T-helper 1 cell (primary cell): ENCODE results near the gene FAM170A.

Experiments
- DNase-seq, 5 donors: peaks; one replicate each; pipeline ENCODE4 v3.0.0-alpha.2; 2012 to 2020
- total RNA-seq, 4 donors: gene quantifications; one replicate each; lab custom pipeline; 2026; lab: John Stamatoyannopoulos, UW

The FAM170A gene
- total RNA-seq = 0 to 0.15 (median 0.06) reads per million in 4 donors

DNA sequence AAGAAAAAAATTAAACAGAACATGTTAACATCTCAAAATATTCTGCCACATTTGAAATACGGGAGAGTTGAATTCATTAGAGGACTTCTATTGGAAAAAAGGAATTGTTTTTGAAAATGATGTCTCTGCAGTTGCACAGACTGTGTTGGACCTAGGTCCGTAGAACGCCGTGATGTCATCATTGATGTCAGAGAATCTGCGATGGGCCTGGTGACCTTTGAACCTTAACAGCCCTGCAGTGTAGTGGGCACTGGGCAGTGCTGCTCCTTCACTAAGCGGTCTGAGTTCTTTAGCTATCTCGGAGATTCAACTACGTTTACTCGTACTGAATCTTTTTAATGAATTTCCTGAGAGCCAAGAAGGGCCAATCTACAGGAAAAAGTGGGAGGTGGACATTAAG, at the start of gene FAM170A:
FAM170A (plus strand) TSS at position 220 of the 400 bp plus-strand sequence. CDS start 211 bp downstream, outside the sequence.
- no peak for DNase-seq

DNA sequence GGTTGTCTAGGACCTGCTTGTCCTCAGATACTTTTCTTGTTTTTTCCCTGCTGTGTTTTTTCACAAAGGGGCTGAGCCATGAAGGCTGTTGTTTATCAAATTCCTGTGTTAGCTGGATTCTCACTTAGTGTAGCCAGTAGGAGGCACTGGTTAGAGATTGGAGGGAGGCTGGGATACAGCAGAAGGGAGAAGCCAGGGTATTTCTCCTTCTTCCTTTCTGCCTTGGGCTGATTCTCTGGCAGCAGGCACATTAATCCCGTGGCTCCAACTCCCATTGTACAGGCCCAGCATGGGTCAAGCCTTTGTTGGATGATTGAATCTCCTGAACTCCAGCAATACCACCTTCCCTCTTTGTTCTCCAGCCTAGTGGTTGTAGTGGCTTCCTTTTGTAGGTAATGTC, 46.4 kb upstream of the FAM170A start:
- DNase-seq = no peak

GRCh38 chr5:119583684-119584083, 45.7 kb upstream of the FAM170A start:
- no peak for DNase-seq

- DNase-seq = no peak
These were observed 33.3 kb upstream of the FAM170A start for GRCh38 chr5:119596046-119596445.

DNA sequence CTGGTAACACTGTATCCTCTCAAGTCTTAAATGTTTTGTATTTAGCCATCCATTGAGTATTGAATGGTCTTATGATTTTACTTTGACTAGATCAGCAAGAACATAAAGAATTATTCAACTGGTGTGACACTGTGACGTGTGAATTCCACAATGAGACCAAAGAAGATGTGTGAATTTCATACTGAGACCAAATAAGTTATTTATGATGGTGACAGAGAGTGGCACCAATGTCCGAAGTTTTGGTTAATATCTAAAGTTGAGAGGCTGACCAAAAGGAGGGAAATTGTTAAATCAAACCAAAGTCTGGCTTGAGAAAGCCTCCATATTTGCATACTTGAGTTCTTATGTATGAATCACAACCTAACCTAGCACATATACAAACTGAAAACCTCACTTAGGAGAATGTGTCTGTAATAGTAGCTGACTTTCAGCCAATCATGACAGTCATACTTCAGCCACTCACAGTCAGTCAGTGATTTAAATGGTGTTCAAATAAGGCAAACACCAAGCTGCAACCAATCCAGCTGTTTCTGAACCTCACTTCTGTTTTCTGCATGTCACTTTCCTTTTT, 31.5 kb upstream of the FAM170A start:
- DNase-seq = no peak

- no peak for DNase-seq
These were observed 15.4 kb upstream of the FAM170A start for GRCh38 chr5:119613937-119614336.

- no peak for DNase-seq
These were observed 14.5 kb upstream of the FAM170A start for GRCh38 chr5:119614838-119615237.

DNA sequence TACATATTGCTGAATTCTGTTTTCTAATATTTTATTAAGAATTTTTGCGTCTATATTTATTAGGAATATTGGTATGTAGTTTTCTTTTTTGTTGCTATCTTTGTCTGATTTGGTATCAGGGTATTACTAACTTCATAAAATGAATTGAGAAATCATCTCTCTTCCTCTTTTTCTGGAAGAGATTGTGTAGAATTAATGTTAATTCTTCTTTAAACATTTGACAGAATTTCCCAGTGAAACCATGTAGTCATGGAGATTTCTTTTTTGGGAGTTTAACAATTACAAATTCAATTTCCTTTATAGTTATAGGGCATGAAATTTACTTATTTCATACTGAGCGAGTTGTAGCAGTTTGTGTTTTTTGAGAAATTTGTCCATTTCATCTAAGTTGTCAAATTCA, 3.3 kb upstream of the FAM170A start:
- no peak for DNase-seq

GRCh38 chr5:119630752-119631440, 1.5 kb downstream of the FAM170A start:
- no peak for DNase-seq

GRCh38 chr5:119631660-119632059, 2.3 kb downstream of the FAM170A start:
- no peak for DNase-seq

- no peak for DNase-seq
These were observed 22.1 kb downstream of the FAM170A start for GRCh38 chr5:119651486-119651885.

DNA sequence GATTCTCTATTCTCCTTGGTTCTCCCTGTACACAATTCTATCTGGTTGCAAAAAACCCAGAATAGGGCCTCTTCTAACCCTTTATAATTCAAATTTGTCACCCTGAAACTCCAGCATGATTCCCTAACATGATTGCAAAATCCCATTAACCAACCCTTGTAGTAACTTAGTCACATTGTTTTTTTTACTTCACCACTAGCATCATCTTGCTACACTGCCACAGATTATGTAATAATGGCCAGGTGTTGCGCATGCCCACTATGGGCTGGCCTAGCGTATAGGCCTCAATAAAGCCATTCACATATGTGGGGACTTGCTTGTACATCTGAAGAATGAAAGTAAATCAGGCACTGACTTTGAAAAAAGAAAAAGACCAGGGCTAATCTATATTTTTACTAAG, 25.7 kb downstream of the FAM170A start:
- no peak for DNase-seq

- DNase-seq = no peak
These were observed 26.7 kb downstream of the FAM170A start for GRCh38 chr5:119656023-119656422.

GRCh38 chr5:119666542-119666941, 37.2 kb downstream of the FAM170A start:
- no peak for DNase-seq

DNA sequence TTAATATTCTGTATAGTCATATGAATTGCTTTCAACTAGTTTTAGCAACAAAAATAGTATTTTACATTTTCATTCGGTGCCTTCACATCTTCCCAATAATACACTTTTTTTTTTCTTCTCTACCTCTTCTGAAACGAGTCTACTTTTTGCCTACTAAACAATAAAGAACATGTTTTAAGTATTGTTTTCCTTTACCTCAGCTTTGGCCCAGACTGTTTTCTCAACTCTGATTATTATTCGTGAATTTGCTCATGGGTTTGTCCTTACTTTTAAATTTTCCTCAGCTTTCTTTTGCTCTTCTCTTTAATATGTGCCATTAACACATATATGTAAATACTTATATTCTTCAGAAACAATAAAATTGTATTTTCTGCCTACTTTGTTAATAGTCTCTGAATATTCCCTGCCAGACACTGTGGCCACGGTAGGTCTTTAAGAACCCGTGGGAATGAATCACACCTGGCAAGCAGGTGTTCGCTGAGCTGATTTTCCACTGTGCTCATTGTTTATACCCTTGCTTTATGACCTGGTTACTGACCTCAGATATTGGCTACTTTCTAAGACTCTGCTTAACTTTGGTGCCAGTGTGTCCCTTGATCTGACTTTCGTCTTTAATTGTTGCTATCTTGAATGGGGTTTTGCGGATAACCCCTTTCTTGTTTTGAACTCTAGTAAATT, 49.1 kb downstream of the FAM170A start:
- no peak for DNase-seq

- no peak for DNase-seq
These were observed 50.7 kb downstream of the FAM170A start for GRCh38 chr5:119680080-119680479.

DNA sequence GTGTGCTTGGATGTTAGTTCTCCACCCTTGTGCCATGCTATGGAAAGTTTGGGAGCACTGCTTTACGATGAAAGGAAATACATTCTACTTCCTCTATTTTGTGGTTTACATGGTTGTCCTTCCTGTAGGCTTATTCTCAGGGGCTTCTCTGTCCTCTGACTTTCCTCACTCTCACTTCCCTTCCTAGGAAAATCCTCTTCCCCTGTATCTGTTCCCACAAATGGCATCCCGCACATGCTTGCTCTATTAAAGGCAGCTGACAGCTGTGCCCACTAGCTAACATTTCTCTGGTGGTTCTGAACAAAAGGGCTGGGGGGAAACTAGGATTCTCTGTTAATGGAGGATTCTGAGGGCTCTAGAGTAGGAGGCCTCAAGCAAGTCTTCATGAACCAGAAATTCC, 52.4 kb downstream of the FAM170A start:
- DNase-seq = no peak

DNA sequence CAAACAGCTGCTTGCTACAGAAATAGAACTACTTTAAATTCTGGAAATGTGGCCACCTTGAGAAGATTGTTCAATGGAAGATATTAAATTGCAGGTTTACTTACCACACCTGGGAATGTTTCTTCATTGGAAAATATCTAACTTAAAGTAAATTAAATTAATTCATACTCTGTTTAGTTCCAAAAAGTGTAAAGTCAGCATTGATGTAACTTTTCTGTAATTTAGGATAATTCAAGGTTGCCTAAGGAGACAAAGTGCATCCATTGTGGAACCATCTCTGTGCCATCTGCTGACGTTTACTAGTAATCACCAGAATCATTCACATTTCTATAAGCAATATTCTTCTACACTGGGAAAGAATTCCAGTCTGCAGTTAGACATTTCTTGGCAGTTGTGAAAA, 53.0 kb downstream of the FAM170A start:
- no peak for DNase-seq
